HepG2 (cell line): ENCODE measurements around the gene MEAF6. TPM values are rescaled to one million over a fixed set of nuclear protein-coding genes. Genes with fewer than 3 reads are reported as not detected.

ENCODE experiments used
- BRCA1 ChIP-seq: sonication (generic); formaldehyde crosslinking; IDR thresholded peaks from 2 replicates; pipeline ENCODE4 v1.4.0; 2020; ENCODE audit warnings: missing genetic modification reagents
- HNRNPUL1 ChIP-seq: fragments of 200-400 bp; formaldehyde crosslinking; IDR thresholded peaks from 2 replicates; pipeline ENCODE4 v1.6.1; 2017; ENCODE audit warnings: low read depth, mild to moderate bottlenecking, low read length, moderate library complexity
- ISL2 ChIP-seq: sonication (generic); formaldehyde crosslinking; IDR thresholded peaks from 2 replicates; pipeline ENCODE4 v1.5.0; 2020; ENCODE audit warnings: missing genetic modification reagents
- KAT2B ChIP-seq: fragments of 150-350 bp; IDR thresholded peaks from 2 replicates; pipeline ENCODE4 v1.6.1; 2014; ENCODE audit warnings: low read depth, low read length, borderline replicate concordance
- KLF11 ChIP-seq: IDR thresholded peaks from 2 replicates; pipeline ENCODE4 v1.6.1; 2016; ENCODE audit warnings: missing compliant biosample characterization
- LRRFIP1 ChIP-seq: sonication (generic); formaldehyde crosslinking; conservative IDR thresholded peaks from 2 replicates; pipeline ENCODE4 v1.4.0; 2020; ENCODE audit warnings: missing genetic modification reagents
- MLX ChIP-seq: IDR thresholded peaks from 2 replicates; pipeline ENCODE4 v1.6.1; 2016
- NFE2 ChIP-seq: sonication (generic); formaldehyde crosslinking; IDR thresholded peaks from 2 replicates; pipeline ENCODE4 v1.4.0; 2020; ENCODE audit warnings: missing genetic modification reagents
- NFYC ChIP-seq: IDR thresholded peaks from 2 replicates; pipeline ENCODE4 v1.6.1; 2016; ENCODE audit warnings: missing genetic modification reagents, missing compliant biosample characterization
- NRL ChIP-seq: sonication (generic); formaldehyde crosslinking; IDR thresholded peaks from 2 replicates; pipeline ENCODE4 v1.5.0; 2020; ENCODE audit warnings: missing genetic modification reagents, mild to moderate bottlenecking, moderate library complexity, borderline replicate concordance
- PAF1 ChIP-seq: IDR thresholded peaks from 2 replicates; pipeline ENCODE4 v1.6.1; 2016; ENCODE audit warnings: missing genetic modification reagents, missing compliant biosample characterization
- RFX3 ChIP-seq: IDR thresholded peaks from 2 replicates; pipeline ENCODE4 v1.6.1; 2016; ENCODE audit warnings: missing biosample characterization, missing genetic modification reagents
- ZBTB39 ChIP-seq: sonication (generic); formaldehyde crosslinking; IDR thresholded peaks from 2 replicates; pipeline ENCODE4 v1.5.0; 2020; ENCODE audit warnings: missing genetic modification reagents
- ZMYM3 ChIP-seq: sonication (generic); formaldehyde crosslinking; IDR thresholded peaks from 2 replicates; pipeline ENCODE4 v1.5.1; 2020; ENCODE audit warnings: mild to moderate bottlenecking, missing genetic modification reagents
- ZNF143 ChIP-seq: sonication (generic); formaldehyde crosslinking; IDR thresholded peaks from 2 replicates; pipeline ENCODE4 v1.4.0; 2020; ENCODE audit warnings: missing genetic modification reagents
- ZNF276 ChIP-seq: sonication (generic); formaldehyde crosslinking; IDR thresholded peaks from 2 replicates; pipeline ENCODE4 v1.4.0; 2020; ENCODE audit warnings: mild to moderate bottlenecking, low read depth, missing genetic modification reagents
- ZNF512 ChIP-seq: sonication (generic); formaldehyde crosslinking; IDR thresholded peaks from 2 replicates; pipeline ENCODE4 v1.4.0; 2020; ENCODE audit warnings: mild to moderate bottlenecking, missing genetic modification reagents
- ZNF530 ChIP-seq: sonication (generic); formaldehyde crosslinking; IDR thresholded peaks from 2 replicates; pipeline ENCODE4 v1.5.0; 2020; ENCODE audit warnings: low read depth, mild to moderate bottlenecking, missing genetic modification reagents
- ZNF816 ChIP-seq: sonication (generic); formaldehyde crosslinking; IDR thresholded peaks from 2 replicates; pipeline ENCODE4 v1.8.0; 2022; ENCODE audit warnings: missing genetic modification reagents, mild to moderate bottlenecking, borderline replicate concordance
- ZNF841 ChIP-seq: sonication (generic); formaldehyde crosslinking; IDR thresholded peaks from 2 replicates; pipeline ENCODE4 v1.8.1; 2023; ENCODE audit warnings: missing genetic modification reagents, borderline replicate concordance
- ZNF891 ChIP-seq: sonication (generic); formaldehyde crosslinking; IDR thresholded peaks from 2 replicates; pipeline ENCODE4 v1.5.0; 2020; ENCODE audit warnings: mild to moderate bottlenecking, missing genetic modification reagents
- ZSCAN12 ChIP-seq: sonication (generic); formaldehyde crosslinking; IDR thresholded peaks from 2 replicates; pipeline ENCODE4 v1.9.0; 2021; ENCODE audit warnings: mild to moderate bottlenecking, missing genetic modification reagents
- polyA plus RNA-seq, 8 experiments: library from polyadenylated mRNA; depleted of rRNA in 3 of 8; stranded (reverse) in 7 of 8; unstranded in 1 of 8; fragments of >200 nt; fragmentation: Illumina TruSeq in 4 of 8; extraction: Trizol in 4 of 8; gene quantifications; 2 replicates each; pipeline versions ENCODE4 v1.2.1 to v1.2.3, GENCODE V29; 2011 to 2016; ENCODE audit warnings: low read depth in 4 of 8, missing spikeins in 1 of 8, mixed read lengths in 1 of 8; ENCODE audit not compliant: insufficient read depth in 1 of 8
- total RNA-seq, 5 experiments: library from RNA; depleted of rRNA; stranded (reverse); fragments of >200 nt; fragmentation: Illumina TruSeq; extraction: Trizol; gene quantifications; 2 replicates each; pipeline ENCODE4 v1.2.3, GENCODE V29; 2016; ENCODE audit warnings: low read depth in 1 of 5

MEAF6 gene
- total and polyA plus RNA-seq, 2 of the 13 experiments (the other 11 are each of a cell fraction or from before 2014, with no cell fraction given) = 29.5 to 45.6 TPM

- TF ChIP-seq ZNF816 (CRISPR knock-in tag) (peak; percentile 91; the same call in 1 of the 2 replicates), ZNF276 (CRISPR knock-in tag) (0 out of 2 replicates have a peak, but pooled peaks have one; percentile 22), HNRNPUL1 (no peak), ISL2 (peak; percentile 83), LRRFIP1 (CRISPR knock-in tag) (no peak), ZNF891 (CRISPR knock-in tag) (peak; percentile 85; the same call in 1 of the 2 replicates), ZMYM3 (peak; percentile 44; the same call in 1 of the 2 replicates), ZSCAN12 (CRISPR knock-in tag) (peak; percentile 73; the same call in 1 of the 2 replicates), ZNF143 (CRISPR knock-in tag) (no peak), MLX (no peak), BRCA1 (CRISPR knock-in tag) (peak; percentile 91), RFX3 (CRISPR knock-in tag) (no peak), ZBTB39 (CRISPR knock-in tag) (no peak), KAT2B (no peak), ZNF530 (CRISPR knock-in tag) (no peak), KLF11 (CRISPR knock-in tag) (no peak), PAF1 (no peak), ZNF841 (CRISPR knock-in tag) (no peak), NRL (CRISPR knock-in tag) (peak; percentile 89; the same call in 1 of the 2 replicates), NFE2 (no peak), ZNF512 (CRISPR knock-in tag) (no peak), NFYC (CRISPR knock-in tag) (no peak)
Measured at GRCh38 chr1:37514350-37515184, at the start of gene MEAF6 (continued).
